ENCODE measurements around the gene CDK2AP2. TPM values are rescaled to one million over a fixed set of nuclear protein-coding genes. Genes with fewer than 3 reads are reported as not detected.
"Not testable (repeated sequence)": the region's sequence is repeated elsewhere in the genome, so short reads cannot be mapped to it uniquely, and the experiment has no call there.

CDK2AP2 gene
- polyA plus RNA-seq, 1 experiment = 11.7 TPM

GRCh38 chr11:67520856-67521824 is 13.2 kb upstream of the CDK2AP2 start:
- POLR2A ChIA-PET = no interaction called here
- no peak for TF ChIP-seq CTCF (IDR thresholded peaks at IDR 0.05; ENCODE audit: low read depth, low read length)
- Histone ChIP-seq H3K9me3 (ENCODE audit: control insufficient read depth, insufficient read depth, low read length) (no peaks in the 10 kb centered on the region; the same call in 1 of the 2 replicates), H3K4me3 (ENCODE audit: low read depth, low read length) (no peak overlapping the region), H3K27me3 (ENCODE audit: control insufficient read depth, insufficient read depth, low read length) (peaks cover 29% of the 10 kb centered on the region), H3K27ac (ENCODE audit: low read depth, low read length) (no peak overlapping the region)
- CTCF ChIA-PET = no interaction called here
- DNase-seq (ENCODE audit: low read depth, low spot score) = no peak

- no peak overlapping the region for H3K27ac ChIP-seq (ENCODE audit: low read depth, low read length)
- ChIA-PET CTCF (no interaction called here), POLR2A (no interaction called here)
- H3K9me3 ChIP-seq (ENCODE audit: control insufficient read depth, insufficient read depth, low read length) = no peaks in the 10 kb centered on the region; the same call in 1 of the 2 replicates
- no peak for DNase-seq (ENCODE audit: low read depth, low spot score)
- TF ChIP-seq CTCF (IDR thresholded peaks at IDR 0.05; ENCODE audit: low read depth, low read length) = no peak
- H3K27me3 ChIP-seq (ENCODE audit: control insufficient read depth, insufficient read depth, low read length) = peaks cover 24% of the 10 kb centered on the region
- H3K4me3 ChIP-seq (ENCODE audit: low read depth, low read length) = no peak overlapping the region
Measured at GRCh38 chr11:67519726-67520125, 11.8 kb upstream of the CDK2AP2 start.

- Histone ChIP-seq H3K27ac (ENCODE audit: low read depth, low read length) (no peak overlapping the region), H3K27me3 (ENCODE audit: control insufficient read depth, insufficient read depth, low read length) (peaks cover 27% of the 10 kb centered on the region), H3K9me3 (ENCODE audit: control insufficient read depth, insufficient read depth, low read length) (no peaks in the 10 kb centered on the region; the same call in 1 of the 2 replicates), H3K4me3 (ENCODE audit: low read depth, low read length) (no peak overlapping the region)
- ChIA-PET CTCF (no interaction called here), POLR2A (no interaction called here)
- DNase-seq (ENCODE audit: low read depth, low spot score) = no peak
- TF ChIP-seq CTCF (IDR thresholded peaks at IDR 0.05; ENCODE audit: low read depth, low read length) = no peak
Measured at GRCh38 chr11:67517784-67518552, 10.0 kb upstream of the CDK2AP2 start.

- Histone ChIP-seq H3K27ac (ENCODE audit: low read depth, low read length) (no peak overlapping the region), H3K4me3 (ENCODE audit: low read depth, low read length) (no peak overlapping the region), H3K9me3 (ENCODE audit: control insufficient read depth, insufficient read depth, low read length) (no peaks in the 10 kb centered on the region; the same call in 1 of the 2 replicates), H3K27me3 (ENCODE audit: control insufficient read depth, insufficient read depth, low read length) (peaks cover 27% of the 10 kb centered on the region)
- TF ChIP-seq CTCF (IDR thresholded peaks at IDR 0.05; ENCODE audit: low read depth, low read length) = no peak
- no peak for DNase-seq (ENCODE audit: low read depth, low spot score)
- ChIA-PET POLR2A (no interaction called here), CTCF (no interaction called here)
Measured at GRCh38 chr11:67516806-67517205, 8.8 kb upstream of the CDK2AP2 start.

GRCh38 chr11:67514116-67514515 is 6.2 kb upstream of the CDK2AP2 start:
- no peak overlapping the region for H3K27ac ChIP-seq (ENCODE audit: low read depth, low read length)
- no peak for DNase-seq (ENCODE audit: low read depth, low spot score)
- no peak overlapping the region for H3K4me3 ChIP-seq (ENCODE audit: low read depth, low read length)
- peaks cover 19% of the 10 kb centered on the region for H3K27me3 ChIP-seq (ENCODE audit: control insufficient read depth, insufficient read depth, low read length)
- no peak for TF ChIP-seq CTCF (IDR thresholded peaks at IDR 0.05; ENCODE audit: low read depth, low read length)
- H3K9me3 ChIP-seq (ENCODE audit: control insufficient read depth, insufficient read depth, low read length) = no peaks in the 10 kb centered on the region
- POLR2A ChIA-PET = no interaction called here
- CTCF ChIA-PET = no interaction called here

GRCh38 chr11:67511558-67511957 is 3.6 kb upstream of the CDK2AP2 start:
- H3K27ac ChIP-seq (ENCODE audit: low read depth, low read length); CTCF ChIA-PET; H3K9me3 ChIP-seq (ENCODE audit: control insufficient read depth, insufficient read depth, low read length); H3K27me3 ChIP-seq (ENCODE audit: control insufficient read depth, insufficient read depth, low read length); DNase-seq (ENCODE audit: low read depth, low spot score); H3K4me3 ChIP-seq (ENCODE audit: low read depth, low read length): not testable (repeated sequence)
- POLR2A ChIA-PET = interaction anchor here (0.5 kb wide), 1 partner anchor 594 kb away, joined by 6 read pairs; no protein-coding TSS in a partner anchor
